Skin epidermis (tissue), 12 donors: ENCODE results near the gene HSP90B1.

Experiments used
- H3K27ac ChIP-seq, 21 experiments: fragments of 200-600 bp; sonication (generic) in 11 of 21; one replicate each; pipeline ENCODE4 v1.5.0; 2020; ENCODE audit warnings: mild to moderate bottlenecking in 3 of 21, inconsistent platforms in 2 of 21, moderate library complexity in 2 of 21
- H3K4me3 ChIP-seq, 7 experiments: fragments of 200-600 bp; sonication (generic) in 2 of 7; one replicate each; pipeline ENCODE4 v1.5.0; 2020; ENCODE audit warnings: inconsistent platforms in 2 of 7, mild to moderate bottlenecking in 2 of 7, moderate library complexity in 1 of 7

The HSP90B1 gene

DNA sequence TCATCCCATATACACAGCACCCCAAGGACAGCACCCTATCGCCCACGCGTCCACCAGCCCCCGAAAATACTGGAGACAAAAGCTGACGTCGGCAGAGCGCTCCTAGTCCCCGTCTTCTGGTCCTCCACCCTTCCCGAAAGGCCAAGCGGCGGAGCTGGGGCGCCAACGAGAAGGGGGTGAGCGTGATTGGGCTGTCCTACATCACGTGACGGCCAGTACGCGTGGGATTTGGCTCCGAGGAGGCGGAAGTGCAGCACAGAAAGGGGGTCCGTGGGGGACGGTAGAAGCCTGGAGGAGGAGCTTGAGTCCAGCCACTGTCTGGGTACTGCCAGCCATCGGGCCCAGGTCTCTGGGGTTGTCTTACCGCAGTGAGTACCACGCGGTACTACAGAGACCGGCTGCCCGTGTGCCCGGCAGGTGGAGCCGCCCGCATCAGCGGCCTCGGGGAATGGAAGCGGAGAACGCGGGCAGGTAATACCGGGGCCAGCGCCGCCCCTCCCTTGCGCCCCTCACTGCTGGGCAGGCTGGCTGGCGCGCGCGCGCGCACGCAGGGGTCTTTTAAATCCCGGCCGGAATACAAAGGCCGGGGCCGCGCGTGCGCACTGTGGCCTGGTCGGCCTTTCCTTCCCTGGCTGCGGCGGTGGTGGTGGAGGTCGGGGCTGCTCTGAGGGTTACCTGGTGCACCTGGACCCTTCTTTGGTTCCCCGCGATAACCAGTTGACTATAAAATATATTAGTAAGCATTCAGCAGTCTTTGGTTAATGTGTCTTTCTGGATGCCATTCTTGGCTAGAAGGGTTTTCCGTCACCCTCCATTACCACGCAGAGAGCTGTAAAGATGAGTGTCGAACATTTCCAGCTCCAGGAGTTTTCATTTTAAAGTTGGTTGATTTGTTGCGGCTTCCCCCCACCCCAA is 35.6 kb downstream of the HSP90B1 start, which contains the start of gene TDG:
Gene TDG, plus strand, starts transcription at position 283 of the 915 bp plus-strand sequence. Its CDS starts 166 bp downstream, at position 449.
- Histone ChIP-seq H3K4me3 (peak within 1 kb of the TSS; percentile 66 to 89 (median 74)), H3K27ac (peak within 1 kb of the TSS; percentile 76 to 99 (median 95))

DNA sequence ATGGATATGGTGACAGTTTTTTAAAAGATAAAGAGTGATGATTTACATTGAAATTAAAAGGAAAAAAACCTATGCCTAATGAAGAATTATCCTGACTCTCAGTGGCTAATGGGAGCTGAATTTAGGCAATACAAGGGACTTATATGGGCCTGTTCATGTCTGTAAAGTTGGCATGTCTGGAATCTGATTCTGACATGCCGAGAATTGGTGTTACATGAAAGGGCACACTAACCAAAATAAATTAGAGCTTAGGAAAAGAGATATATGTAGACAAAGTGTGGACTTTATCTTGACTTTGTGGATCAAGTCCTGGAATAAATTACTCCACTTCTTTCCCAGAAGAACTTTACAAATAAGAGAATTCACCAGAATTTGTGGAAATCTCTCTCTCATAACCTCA is 36.5 kb downstream of the HSP90B1 start:
- H3K4me3 ChIP-seq: peak overlapping the region; percentile 66 to 89 (median 74)
- H3K27ac ChIP-seq: peak overlapping the region in 20 of 21 experiments; percentile 76 to 99 (median 96)

GRCh38 chr12:103969391-103969790 is 39.2 kb downstream of the HSP90B1 start:
- Histone ChIP-seq H3K27ac (no peak overlapping the region), H3K4me3 (no peak overlapping the region)

- H3K4me3 ChIP-seq: no peak overlapping the region
- no peak overlapping the region for H3K27ac ChIP-seq
These were observed 43.7 kb downstream of the HSP90B1 start for GRCh38 chr12:103973909-103974308.

- Histone ChIP-seq H3K4me3 (no peak overlapping the region), H3K27ac (no peak overlapping the region)
These were observed 45.2 kb downstream of the HSP90B1 start for GRCh38 chr12:103975368-103975767.

GRCh38 chr12:103978384-103978982 is 48.3 kb downstream of the HSP90B1 start:
- H3K27ac ChIP-seq: no peak overlapping the region

DNA sequence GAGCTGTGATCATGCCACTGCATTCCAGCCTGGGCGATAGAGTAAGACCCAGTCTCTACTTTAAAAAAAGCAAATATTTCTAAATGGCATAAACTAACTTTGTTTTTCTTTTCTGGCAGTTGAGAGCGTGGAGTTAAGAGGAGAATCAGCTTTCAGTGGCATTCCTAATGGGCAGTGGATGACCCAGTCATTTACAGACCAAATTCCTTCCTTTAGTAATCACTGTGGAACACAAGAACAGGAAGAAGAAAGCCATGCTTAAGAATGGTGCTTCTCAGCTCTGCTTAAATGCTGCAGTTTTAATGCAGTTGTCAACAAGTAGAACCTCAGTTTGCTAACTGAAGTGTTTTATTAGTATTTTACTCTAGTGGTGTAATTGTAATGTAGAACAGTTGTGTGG is 56.6 kb downstream of the HSP90B1 start:
- no peak overlapping the region for H3K4me3 ChIP-seq
- H3K27ac ChIP-seq: no peak overlapping the region

More at GRCh38 chr12:103978384-103978982, 48.3 kb downstream of the HSP90B1 start:
- H3K4me3 ChIP-seq: no peak overlapping the region

- Histone ChIP-seq H3K27ac (no peak overlapping the region), H3K4me3 (no peak overlapping the region)
These were observed 64.0 kb downstream of the HSP90B1 start for GRCh38 chr12:103994235-103994634.

DNA sequence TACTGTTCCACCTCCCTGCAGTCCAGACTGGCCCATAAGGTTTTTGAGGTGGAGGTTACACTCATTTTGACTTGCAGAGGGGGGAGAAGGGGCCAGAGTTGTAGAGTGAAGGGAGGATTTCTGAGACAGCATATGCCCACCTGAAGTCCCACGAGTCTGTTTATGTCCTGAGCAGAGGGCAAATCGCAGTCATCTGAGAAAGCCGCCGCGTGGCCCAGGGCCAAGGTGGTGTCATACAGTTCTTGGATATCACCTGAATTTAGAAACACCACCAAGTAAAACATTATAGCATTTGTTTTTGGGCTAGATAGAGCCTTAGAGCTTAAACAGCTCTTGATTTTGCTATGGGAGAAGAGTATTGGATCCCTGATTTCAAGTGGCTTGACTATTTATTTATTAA is 66.4 kb downstream of the HSP90B1 start:
- no peak overlapping the region for H3K27ac ChIP-seq
- H3K4me3 ChIP-seq: no peak overlapping the region

DNA sequence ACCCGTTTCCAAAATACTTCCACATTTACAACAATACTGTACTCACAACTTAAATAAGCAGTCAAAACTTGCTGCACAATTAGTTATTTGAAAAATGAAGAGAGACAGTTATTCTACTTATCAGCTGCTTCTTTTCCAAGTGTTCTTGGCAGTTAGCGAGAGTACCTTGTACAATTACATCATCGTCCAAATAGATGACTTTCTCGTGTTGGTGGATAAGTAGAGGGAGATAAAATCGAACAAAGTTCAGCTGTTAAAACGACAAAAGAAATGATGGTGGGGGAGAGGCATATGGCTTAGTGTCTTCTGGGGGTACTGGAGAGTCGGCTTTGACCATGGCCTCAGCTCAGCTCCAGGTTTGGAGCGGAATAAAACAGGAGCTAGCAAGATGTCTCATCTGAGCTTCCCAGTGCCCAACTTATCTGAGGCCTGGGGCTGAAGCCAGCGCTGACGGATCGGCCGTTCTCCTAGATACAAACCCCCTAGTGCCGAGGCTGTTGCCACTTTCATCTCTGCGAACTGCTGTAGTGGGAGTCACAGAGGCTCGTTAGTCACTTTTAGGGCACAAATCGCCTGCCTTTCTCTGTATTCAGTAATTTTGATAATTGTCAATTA is 67.2 kb downstream of the HSP90B1 start:
- Histone ChIP-seq H3K4me3 (no peak overlapping the region), H3K27ac (no peak overlapping the region)
